HG02678 (cell line): ENCODE data around the gene GM2A.

ENCODE experiments used
- ATAC-seq: cut with Tn5 transposase; IDR thresholded peaks from one replicate; pipeline ENCODE4 v1.9.1; 2021; ENCODE audit warnings: mild to moderate bottlenecking, moderate library complexity; ENCODE audit not compliant: unreplicated experiment

The GM2A gene

GRCh38 chr5:151252762-151253604 lies at the start of gene GM2A:
GM2A (plus strand) TSS chr5:151253185; CDS start chr5:151253217, 32 bp downstream.
- peak; percentile 77 for ATAC-seq

GRCh38 chr5:151204051-151204450 lies 48.9 kb upstream of the GM2A start:
- no peak for ATAC-seq

- ATAC-seq, result no peak
Measured at GRCh38 chr5:151205411-151205810, 47.6 kb upstream of the GM2A start.

- ATAC-seq, result no peak
Measured at GRCh38 chr5:151208481-151208914, 44.5 kb upstream of the GM2A start.

GRCh38 chr5:151212406-151212798 lies 40.6 kb upstream of the GM2A start:
- ATAC-seq, result no peak

GRCh38 chr5:151213803-151214613 lies 39.0 kb upstream of the GM2A start:
- peak; percentile 79 for ATAC-seq

- peak; percentile 63 for ATAC-seq
Measured at GRCh38 chr5:151214614-151215545, 38.1 kb upstream of the GM2A start.

- no peak for ATAC-seq
Measured at GRCh38 chr5:151215546-151215880, 37.5 kb upstream of the GM2A start.

- no peak for ATAC-seq
Measured at GRCh38 chr5:151216781-151217180, 36.2 kb upstream of the GM2A start.

GRCh38 chr5:151218177-151218576 lies 34.8 kb upstream of the GM2A start:
- no peak for ATAC-seq

- no peak for ATAC-seq
Measured at GRCh38 chr5:151219138-151219537, 33.8 kb upstream of the GM2A start.

- ATAC-seq, result no peak
Measured at GRCh38 chr5:151219789-151220188, 33.2 kb upstream of the GM2A start.

- no peak for ATAC-seq
Measured at GRCh38 chr5:151221574-151221973, 31.4 kb upstream of the GM2A start.

GRCh38 chr5:151222054-151222789 lies 30.8 kb upstream of the GM2A start:
- ATAC-seq, result no peak

GRCh38 chr5:151222790-151223446 lies 30.1 kb upstream of the GM2A start:
- ATAC-seq, result peak; percentile 71

- ATAC-seq, result peak; percentile 74
Measured at GRCh38 chr5:151223447-151224264, 29.3 kb upstream of the GM2A start, which contains the start of gene CCDC69. CCDC69 (minus strand) TSS chr5:151224092; CDS start chr5:151223970, 122 bp downstream.

GRCh38 chr5:151224372-151224771 lies 28.6 kb upstream of the GM2A start:
- ATAC-seq, result peak; percentile 33

GRCh38 chr5:151225071-151225470 lies 27.9 kb upstream of the GM2A start:
- ATAC-seq, result no peak

- ATAC-seq, result no peak
Measured at GRCh38 chr5:151225475-151225874, 27.5 kb upstream of the GM2A start.
